Suprapubic skin (tissue), 4 donors: ENCODE data around the gene TTC39C. TPM values are rescaled to one million over a fixed set of nuclear protein-coding genes. Genes with fewer than 3 reads are reported as not detected.
A peak's percentile ranks its signal among the peaks of the same experiment; 100 is the strongest.

Experiments used
- DNase-seq, 2 donors: peaks; one replicate each; pipeline ENCODE4 v3.0.0-alpha.2; 2019; ENCODE audit warnings: low spot score in 2 of 2
- H3K27ac ChIP-seq: fragments of 200-600 bp; sonication (generic); one replicate; pipeline ENCODE4 v1.5.1; 2019
- H3K27me3 ChIP-seq: fragments of 200-600 bp; sonication (generic); one replicate; pipeline ENCODE4 v1.5.1; 2019
- H3K36me3 ChIP-seq: fragments of 200-600 bp; sonication (generic); one replicate; pipeline ENCODE4 v1.5.1; 2019
- H3K4me1 ChIP-seq: fragments of 200-600 bp; sonication (generic); one replicate; pipeline ENCODE4 v1.5.1; 2019
- H3K4me3 ChIP-seq: fragments of 200-600 bp; sonication (generic); one replicate; pipeline ENCODE4 v1.5.1; 2019; ENCODE audit warnings: mild to moderate bottlenecking
- H3K9me3 ChIP-seq: fragments of 200-600 bp; sonication (generic); one replicate; pipeline ENCODE4 v1.5.1; 2019
- EP300 ChIP-seq: sonication (generic); formaldehyde crosslinking; IDR thresholded peaks from one replicate; pipeline ENCODE4 v1.6.1; 2017; ENCODE audit warnings: antibody characterized with exemption
- POLR2A ChIP-seq, 2 donors: fragments of 450-650 bp; IDR thresholded peaks; one replicate each; pipeline ENCODE4 v1.6.1; 2017; ENCODE audit warnings: antibody characterized with exemption in 2 of 2, mild to moderate bottlenecking in 2 of 2, moderate library complexity in 2 of 2
- POLR2AphosphoS5 ChIP-seq, 3 donors: sonication (generic); formaldehyde crosslinking; IDR thresholded peaks; one replicate each; pipeline ENCODE4 v1.6.1; 2017; ENCODE audit warnings: antibody characterized with exemption in 3 of 3
- WGBS: methylation state at CpG from one replicate; pipeline ENCODE4 v1.1.5; 2018; 5-methylcytosine and 5-hydroxymethylcytosine counted together
- total RNA-seq, 4 donors: library from RNA; depleted of rRNA; stranded (reverse); fragments of >200 nt; gene quantifications; one replicate each; pipeline ENCODE4 v1.1.0, GENCODE V29; 2016
- TF ChIP-seq, protein P1 (sequence below), 2 donors: fragments of 200-600 bp in 1 of 2; fragments of 450-650 bp in 1 of 2; sonication (generic) in 1 of 2; IDR thresholded peaks; one replicate each; pipeline ENCODE4 v1.5.1; 2016 to 2019; ENCODE audit warnings: antibody characterized with exemption in 2 of 2, mild to moderate bottlenecking in 1 of 2, moderate library complexity in 1 of 2

Gene TTC39C
- total RNA-seq, 4 donors from 2014 or later = 74.9 to 126 (median 86.5) TPM

DNA sequence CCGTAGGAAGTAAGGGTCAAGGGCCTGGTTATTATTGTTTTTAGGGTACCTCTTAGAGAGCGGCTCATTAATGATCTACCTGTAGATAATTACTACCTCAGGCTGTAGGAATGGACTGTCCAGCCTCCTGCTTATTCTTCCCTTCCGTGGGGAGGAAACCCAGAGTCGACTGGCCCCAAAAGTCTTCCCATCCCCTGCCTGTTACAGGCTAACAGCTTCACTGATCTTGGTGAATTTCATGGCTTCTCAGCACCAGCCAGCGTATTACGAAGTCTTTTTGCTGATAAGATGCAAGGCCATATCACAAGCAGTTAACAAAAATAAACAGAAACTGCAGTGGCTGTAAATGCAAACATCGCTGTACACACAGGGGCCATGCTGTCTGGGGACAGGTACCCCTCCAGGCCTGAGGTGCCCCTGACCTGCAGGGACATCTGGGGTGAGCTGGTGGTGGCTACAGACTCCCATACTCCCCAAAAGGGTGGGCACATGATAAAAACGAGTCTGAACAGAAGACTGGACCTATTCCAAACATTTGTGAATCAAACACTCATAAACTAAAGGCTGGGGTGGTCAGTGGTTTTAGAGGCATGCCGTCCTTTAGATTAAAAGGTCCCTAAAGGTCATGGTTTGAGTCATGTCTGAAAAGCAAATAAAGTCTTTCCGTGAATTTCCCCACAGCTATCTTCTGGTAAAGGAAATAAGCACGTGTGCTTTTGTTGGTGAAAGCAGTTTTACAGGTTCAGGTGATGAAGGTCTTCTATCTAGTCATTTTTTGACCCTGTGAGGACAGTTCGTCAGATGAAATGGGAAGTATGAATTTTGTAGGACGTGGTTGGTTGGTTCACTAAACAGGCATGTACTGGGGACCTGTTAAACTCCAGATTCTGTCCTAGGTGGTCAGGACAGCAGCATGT is 36.7 kb downstream of the TTC39C start:
- no peak overlapping the region for H3K4me3 ChIP-seq
- H3K36me3 ChIP-seq = no peaks in the 10 kb centered on the region
- no peak overlapping the region for H3K27ac ChIP-seq
- no peaks in the 10 kb centered on the region for H3K9me3 ChIP-seq
- 81% methylated on average over 13 of the region's 13 CpGs for WGBS
- TF ChIP-seq EP300 (no peak), POLR2AphosphoS5 (IDR thresholded peaks at IDR 0.05) (no peak), POLR2A (IDR thresholded peaks at IDR 0.05) (no peak)
- TF ChIP-seq, protein P1, sequence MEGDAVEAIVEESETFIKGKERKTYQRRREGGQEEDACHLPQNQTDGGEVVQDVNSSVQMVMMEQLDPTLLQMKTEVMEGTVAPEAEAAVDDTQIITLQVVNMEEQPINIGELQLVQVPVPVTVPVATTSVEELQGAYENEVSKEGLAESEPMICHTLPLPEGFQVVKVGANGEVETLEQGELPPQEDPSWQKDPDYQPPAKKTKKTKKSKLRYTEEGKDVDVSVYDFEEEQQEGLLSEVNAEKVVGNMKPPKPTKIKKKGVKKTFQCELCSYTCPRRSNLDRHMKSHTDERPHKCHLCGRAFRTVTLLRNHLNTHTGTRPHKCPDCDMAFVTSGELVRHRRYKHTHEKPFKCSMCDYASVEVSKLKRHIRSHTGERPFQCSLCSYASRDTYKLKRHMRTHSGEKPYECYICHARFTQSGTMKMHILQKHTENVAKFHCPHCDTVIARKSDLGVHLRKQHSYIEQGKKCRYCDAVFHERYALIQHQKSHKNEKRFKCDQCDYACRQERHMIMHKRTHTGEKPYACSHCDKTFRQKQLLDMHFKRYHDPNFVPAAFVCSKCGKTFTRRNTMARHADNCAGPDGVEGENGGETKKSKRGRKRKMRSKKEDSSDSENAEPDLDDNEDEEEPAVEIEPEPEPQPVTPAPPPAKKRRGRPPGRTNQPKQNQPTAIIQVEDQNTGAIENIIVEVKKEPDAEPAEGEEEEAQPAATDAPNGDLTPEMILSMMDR (IDR thresholded peaks at IDR 0.05) = no peak
- peaks cover 34% of the 10 kb centered on the region for H3K4me1 ChIP-seq
- no peak for DNase-seq
- no peaks in the 10 kb centered on the region for H3K27me3 ChIP-seq

DNA sequence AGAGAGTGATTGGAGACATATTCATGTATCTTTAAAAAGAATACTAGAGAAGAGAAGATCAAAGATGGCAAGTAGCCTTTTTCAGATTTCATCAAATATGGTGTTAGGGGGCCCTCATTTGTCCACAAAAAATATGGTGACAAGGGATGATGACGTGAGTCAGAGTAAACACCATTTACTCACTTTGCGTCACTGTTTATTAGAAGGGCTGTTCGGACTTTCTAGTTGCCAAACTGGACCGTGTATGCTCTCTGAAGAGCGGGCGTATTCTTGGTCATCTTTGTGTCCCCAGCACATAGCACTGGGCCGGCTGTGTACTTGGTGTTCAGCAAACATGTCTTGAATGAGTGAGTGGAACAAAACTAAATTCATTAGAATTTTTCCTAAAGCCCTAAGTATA is 37.5 kb downstream of the TTC39C start:
- Histone ChIP-seq H3K27me3 (no peaks in the 10 kb centered on the region), H3K4me3 (no peak overlapping the region), H3K9me3 (no peaks in the 10 kb centered on the region), H3K36me3 (no peaks in the 10 kb centered on the region), H3K4me1 (peaks cover 37% of the 10 kb centered on the region), H3K27ac (no peak overlapping the region)
- TF ChIP-seq POLR2A (IDR thresholded peaks at IDR 0.05) = no peak
- no peak for TF ChIP-seq EP300
- TF ChIP-seq POLR2AphosphoS5 (IDR thresholded peaks at IDR 0.05) = no peak
- TF ChIP-seq, protein P1 (IDR thresholded peaks at IDR 0.05) = no peak
- 93% methylated on average over 7 of the region's 7 CpGs for WGBS
- no peak for DNase-seq

DNA sequence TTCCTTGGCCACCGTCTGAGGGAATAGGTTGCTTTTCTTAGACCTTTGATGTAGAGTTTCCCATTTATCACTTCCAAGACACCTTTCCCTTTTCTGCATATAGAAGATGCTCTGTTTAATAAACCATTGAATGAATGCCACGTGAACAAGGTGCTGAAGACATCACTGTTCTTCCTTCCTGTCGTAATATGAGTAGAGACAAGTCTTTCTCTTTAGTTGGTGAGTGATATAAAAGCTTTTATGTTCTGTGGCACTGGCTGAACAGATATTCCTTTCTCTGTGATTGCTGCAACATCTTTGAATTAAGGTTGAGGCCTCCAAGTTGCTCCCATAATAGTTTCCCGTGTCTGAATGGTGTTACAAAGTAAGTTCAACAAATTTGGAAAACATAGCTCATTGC is 38.7 kb downstream of the TTC39C start:
- Histone ChIP-seq H3K9me3 (no peaks in the 10 kb centered on the region), H3K27me3 (no peaks in the 10 kb centered on the region), H3K36me3 (no peaks in the 10 kb centered on the region), H3K4me3 (no peak overlapping the region), H3K27ac (peak overlapping the region; percentile 28), H3K4me1 (peaks cover 37% of the 10 kb centered on the region)
- no peak for DNase-seq
- no peak for TF ChIP-seq POLR2A (IDR thresholded peaks at IDR 0.05)
- TF ChIP-seq, protein P1 (IDR thresholded peaks at IDR 0.05) = no peak
- no peak for TF ChIP-seq EP300
- TF ChIP-seq POLR2AphosphoS5 (IDR thresholded peaks at IDR 0.05) = no peak
- 43% methylated on average over 4 of the region's 4 CpGs for WGBS

DNA sequence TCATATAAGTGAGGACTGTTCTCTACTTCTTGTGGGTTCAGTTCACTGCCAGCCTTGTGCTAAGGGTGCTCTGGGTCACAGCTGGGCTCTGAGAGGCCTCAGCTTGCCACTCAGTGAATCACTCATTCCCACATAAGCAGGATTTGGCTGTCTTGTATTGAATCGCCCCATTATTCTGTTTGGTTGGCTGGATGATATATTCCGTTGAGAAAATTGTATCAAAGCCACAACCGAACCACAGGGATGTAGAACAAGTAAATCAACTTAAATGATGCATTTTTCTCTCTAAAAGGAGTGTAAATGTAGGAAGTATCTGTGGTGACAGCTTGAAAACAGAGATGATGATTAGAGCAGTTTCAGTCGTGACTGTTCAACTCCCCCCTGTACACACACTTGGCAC is 39.6 kb downstream of the TTC39C start:
- Histone ChIP-seq H3K36me3 (no peaks in the 10 kb centered on the region), H3K9me3 (no peaks in the 10 kb centered on the region), H3K27me3 (no peaks in the 10 kb centered on the region), H3K27ac (peak overlapping the region; percentile 28), H3K4me3 (no peak overlapping the region), H3K4me1 (peaks cover 37% of the 10 kb centered on the region)
- TF ChIP-seq POLR2AphosphoS5 (IDR thresholded peaks at IDR 0.05) (no peak), POLR2A (IDR thresholded peaks at IDR 0.05) (no peak), EP300 (no peak)
- TF ChIP-seq, protein P1 (IDR thresholded peaks at IDR 0.05) = no peak
- no peak for DNase-seq
- 30% methylated on average over 4 of the region's 4 CpGs for WGBS

DNA sequence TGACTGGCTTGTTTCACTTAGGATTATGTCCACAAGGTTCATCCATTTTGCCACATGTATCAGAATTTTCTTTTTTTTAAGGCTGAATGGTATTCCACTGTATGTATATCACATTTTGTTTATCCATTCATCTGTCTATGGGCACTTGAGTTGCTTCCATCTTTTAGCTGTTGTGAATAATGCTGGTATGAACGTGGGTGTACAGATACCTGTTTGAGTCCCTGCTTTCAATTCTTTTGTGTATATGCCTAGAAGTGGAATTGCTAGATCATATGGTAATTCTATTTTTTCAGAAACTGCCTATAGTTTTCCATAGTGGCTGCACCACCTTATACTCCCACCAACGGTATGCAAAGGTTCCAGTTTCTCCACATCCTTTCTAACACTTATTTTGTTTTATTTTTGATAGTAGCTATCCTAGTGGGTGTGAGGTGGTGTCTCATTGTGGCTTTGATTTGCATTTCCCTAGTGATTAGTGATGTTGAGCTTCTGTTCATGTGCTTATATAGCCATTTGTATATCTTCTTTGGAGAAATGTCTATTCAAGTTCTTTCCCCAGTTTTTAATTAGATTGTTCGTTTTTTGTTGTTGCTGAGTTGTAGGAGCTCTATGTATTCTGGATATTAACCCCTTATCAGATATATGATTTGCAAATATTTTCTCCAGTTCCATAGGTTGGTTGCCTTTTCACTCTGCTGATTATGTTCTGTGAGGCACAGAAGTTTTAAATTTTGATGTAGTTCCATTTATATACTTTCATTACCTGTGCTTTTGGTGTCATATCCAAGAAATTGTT is 40.7 kb downstream of the TTC39C start:
- H3K4me3 ChIP-seq = no peak overlapping the region

More for the DNA sequence above, 40.7 kb downstream of the TTC39C start:
- Histone ChIP-seq H3K9me3 (no peaks in the 10 kb centered on the region), H3K36me3 (no peaks in the 10 kb centered on the region), H3K4me1 (peaks cover 37% of the 10 kb centered on the region), H3K27me3 (no peaks in the 10 kb centered on the region), H3K27ac (no peak overlapping the region)
- DNase-seq = no peak
- TF ChIP-seq POLR2A (IDR thresholded peaks at IDR 0.05) (no peak), POLR2AphosphoS5 (IDR thresholded peaks at IDR 0.05) (no peak), EP300 (no peak)
- TF ChIP-seq, protein P1 (IDR thresholded peaks at IDR 0.05) = no peak
- 65% methylated on average over 3 of the region's 3 CpGs for WGBS
